NCI-H1417 (cell line): ENCODE measurements around the gene UBIAD1.

ENCODE experiments used
- DNase-seq, 3 experiments: peaks; one replicate each; lab custom pipeline; 2025; lab: John Stamatoyannopoulos, UW

The UBIAD1 gene

GRCh38 chr1:11311816-11312755 is 39.1 kb downstream of the UBIAD1 start:
- peak in 2 of 3 experiments; percentile 6 to 30 for DNase-seq

- DNase-seq = no peak
These were observed 42.0 kb downstream of the UBIAD1 start for GRCh38 chr1:11314959-11315358.

- DNase-seq = no peak
These were observed 43.7 kb downstream of the UBIAD1 start for GRCh38 chr1:11316701-11317100.

- no peak for DNase-seq
These were observed 46.0 kb downstream of the UBIAD1 start for GRCh38 chr1:11318982-11319381.

GRCh38 chr1:11320153-11320936 is 47.3 kb downstream of the UBIAD1 start:
- peak in 1 of 3 experiments; percentile 15 for DNase-seq

- peak in 2 of 3 experiments; percentile 72 to 91 for DNase-seq
These were observed 48.9 kb downstream of the UBIAD1 start for GRCh38 chr1:11321656-11322491.

GRCh38 chr1:11324567-11325165 is 51.7 kb downstream of the UBIAD1 start:
- DNase-seq = no peak

- DNase-seq = no peak
These were observed 53.1 kb downstream of the UBIAD1 start for GRCh38 chr1:11326070-11326469.

GRCh38 chr1:11328444-11328843 is 55.4 kb downstream of the UBIAD1 start:
- no peak for DNase-seq

- no peak for DNase-seq
These were observed 57.4 kb downstream of the UBIAD1 start for GRCh38 chr1:11330411-11330810.

- peak in 1 of 3 experiments; percentile 5 for DNase-seq
These were observed 58.3 kb downstream of the UBIAD1 start for GRCh38 chr1:11331036-11331944.

GRCh38 chr1:11331945-11332546 is 59.0 kb downstream of the UBIAD1 start:
- DNase-seq = no peak

GRCh38 chr1:11333631-11334030 is 60.6 kb downstream of the UBIAD1 start:
- peak in 1 of 3 experiments; percentile 15 for DNase-seq

- DNase-seq = no peak
These were observed 61.3 kb downstream of the UBIAD1 start for GRCh38 chr1:11334261-11334804.

- no peak for DNase-seq
These were observed 61.8 kb downstream of the UBIAD1 start for GRCh38 chr1:11334821-11335220.

GRCh38 chr1:11335417-11336056 is 62.5 kb downstream of the UBIAD1 start:
- DNase-seq = no peak

- DNase-seq = peak; percentile 67 to 84 (median 69)
These were observed 64.6 kb downstream of the UBIAD1 start for GRCh38 chr1:11337580-11338073.
